GM21619 (cell line): Measurements from ENCODE around the gene ANGPTL2.

ENCODE experiments used
- ATAC-seq: cut with Tn5 transposase; IDR thresholded peaks from one replicate; pipeline ENCODE4 v1.9.1; 2021; ENCODE audit not compliant: unreplicated experiment

ANGPTL2 gene

GRCh38 chr9:127099664-127100063, 22.8 kb downstream of the ANGPTL2 start:
- no peak for ATAC-seq

DNA sequence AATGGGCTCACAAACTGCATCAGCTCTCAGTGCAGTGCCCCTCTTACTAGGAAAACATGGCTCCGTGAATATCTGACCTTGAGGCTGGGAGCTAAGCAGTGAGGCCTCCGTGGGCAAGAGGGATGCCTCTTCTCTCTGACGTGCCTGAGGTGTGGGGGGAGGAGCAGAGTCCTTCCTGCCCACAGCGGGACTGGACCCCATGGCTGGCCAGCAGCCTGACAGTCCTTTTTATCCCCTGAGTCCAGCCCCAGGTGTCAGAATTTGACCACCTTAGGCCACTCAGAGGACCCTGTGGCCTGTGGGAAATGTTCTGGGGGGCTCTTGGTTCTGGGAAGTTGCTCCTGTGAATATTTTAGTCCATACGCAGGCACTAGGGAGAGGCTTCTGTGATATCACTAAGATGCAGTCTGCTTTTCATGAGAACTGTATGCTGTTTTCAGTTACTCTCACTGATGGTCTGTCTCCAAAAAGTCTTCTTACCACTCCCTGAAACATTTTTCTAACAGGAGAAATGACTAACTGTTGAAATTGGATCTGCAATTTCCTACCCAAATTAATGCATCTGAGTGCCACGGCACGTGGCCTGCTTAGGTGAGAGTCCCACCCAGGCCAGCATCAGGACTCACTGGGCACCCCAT, 23.4 kb downstream of the ANGPTL2 start:
- ATAC-seq, result no peak

GRCh38 chr9:127097683-127098082, 24.8 kb downstream of the ANGPTL2 start:
- ATAC-seq, result no peak

- ATAC-seq, result no peak
Observed at GRCh38 chr9:127096208-127096607, 26.2 kb downstream of the ANGPTL2 start.

DNA sequence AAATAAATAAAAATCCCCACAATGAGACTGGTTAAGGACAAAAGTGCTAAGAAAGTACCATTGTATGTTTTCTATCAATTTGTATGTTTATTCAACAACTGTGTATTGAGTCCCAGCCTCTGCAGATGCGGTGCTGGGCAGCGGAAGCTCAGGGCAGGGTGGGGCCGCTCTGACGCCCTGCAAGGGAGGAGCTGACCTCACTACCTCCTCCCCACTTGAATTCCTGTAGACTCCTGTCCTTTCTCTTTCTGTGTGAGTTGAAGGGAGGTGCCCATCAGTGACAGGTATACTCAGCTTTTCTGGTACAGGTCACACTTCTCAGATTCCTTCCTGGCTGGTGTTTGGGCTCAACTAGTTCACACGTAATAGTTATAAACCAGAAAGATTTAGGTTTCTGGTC, 27.0 kb downstream of the ANGPTL2 start:
- ATAC-seq, result no peak

DNA sequence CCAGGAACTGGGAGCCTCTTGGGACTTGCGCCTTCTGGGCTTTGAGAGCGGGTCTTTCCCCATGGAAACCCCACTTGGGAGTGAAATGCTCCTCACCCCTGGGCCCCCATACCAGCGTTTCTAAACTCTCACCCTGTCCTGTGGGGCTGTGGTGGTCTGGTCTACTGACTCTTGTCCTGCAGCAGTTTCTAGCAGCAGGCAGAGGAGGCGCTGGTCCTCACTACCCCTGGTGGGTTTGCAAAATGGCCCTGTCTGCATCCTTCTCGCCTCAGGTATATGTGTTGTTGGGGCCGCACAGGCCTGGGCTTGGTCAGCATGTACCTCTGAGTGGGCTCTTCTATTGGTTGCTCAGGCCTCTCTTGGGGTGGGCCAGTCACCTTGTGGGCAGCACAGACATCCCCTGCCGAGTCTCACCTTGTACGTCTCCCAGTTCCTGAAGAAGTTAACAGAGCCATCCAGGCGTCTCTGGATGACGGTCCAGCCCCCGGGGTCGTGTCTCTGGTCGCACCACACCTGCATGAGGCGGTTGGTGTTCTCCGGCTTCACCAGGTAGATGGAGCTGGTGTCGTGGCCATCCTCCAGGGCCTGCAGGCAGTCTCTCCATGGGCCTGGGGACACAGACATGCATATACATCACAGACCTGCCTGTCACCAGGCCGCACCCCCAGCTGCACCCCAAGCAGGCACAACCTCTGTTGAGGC, 29.0 kb downstream of the ANGPTL2 start:
- no peak for ATAC-seq

DNA sequence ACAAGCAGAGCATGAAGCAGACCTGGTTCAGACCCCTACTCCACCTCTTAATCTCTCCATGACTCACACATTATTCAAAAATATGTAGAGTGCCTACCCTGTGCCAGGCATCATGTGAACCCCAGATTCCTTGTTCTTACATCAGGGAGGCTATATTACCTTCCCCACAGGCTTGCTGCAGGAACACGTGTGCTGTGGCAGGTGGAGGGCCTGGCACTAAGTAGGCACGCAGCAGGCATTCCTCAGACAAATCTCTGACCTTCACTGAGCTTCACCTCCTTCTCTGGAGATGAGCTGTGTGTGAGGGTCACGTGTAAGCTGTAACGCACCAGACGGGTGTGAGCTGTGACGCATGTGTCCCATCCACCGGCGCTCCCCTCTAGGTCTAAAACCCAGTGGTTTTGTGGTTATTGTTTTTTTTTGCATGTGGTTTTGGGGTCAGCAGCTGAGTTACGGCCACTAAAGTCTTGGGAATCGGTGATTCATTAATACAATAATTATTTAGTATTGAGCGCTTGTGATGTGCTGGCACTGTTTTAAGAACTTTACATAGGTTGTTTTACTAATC, 30.3 kb downstream of the ANGPTL2 start:
- no peak for ATAC-seq

DNA sequence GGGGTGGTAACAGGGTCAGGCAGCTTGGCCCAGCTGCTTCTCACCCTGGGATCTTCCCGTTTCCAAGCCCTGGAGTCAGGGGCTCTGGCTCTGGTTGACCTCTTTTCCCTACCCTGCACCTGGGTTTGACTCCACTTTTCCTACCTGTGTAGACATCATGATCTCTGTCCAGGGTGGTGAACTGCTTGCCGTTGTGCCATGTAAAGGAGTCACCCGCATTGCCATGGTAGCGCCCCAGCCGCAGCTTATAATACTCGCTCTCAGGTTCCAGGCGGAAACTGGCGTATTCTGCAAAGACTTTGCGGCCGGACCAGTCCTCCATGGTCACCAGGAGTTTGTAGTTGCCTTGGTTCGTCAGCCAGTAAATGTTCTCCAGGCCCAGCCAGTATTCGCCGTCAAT, 30.9 kb downstream of the ANGPTL2 start:
- ATAC-seq, result no peak

GRCh38 chr9:127090341-127090985, 32.0 kb downstream of the ANGPTL2 start:
- no peak for ATAC-seq

- no peak for ATAC-seq
Observed at GRCh38 chr9:127089631-127090081, 32.8 kb downstream of the ANGPTL2 start.

DNA sequence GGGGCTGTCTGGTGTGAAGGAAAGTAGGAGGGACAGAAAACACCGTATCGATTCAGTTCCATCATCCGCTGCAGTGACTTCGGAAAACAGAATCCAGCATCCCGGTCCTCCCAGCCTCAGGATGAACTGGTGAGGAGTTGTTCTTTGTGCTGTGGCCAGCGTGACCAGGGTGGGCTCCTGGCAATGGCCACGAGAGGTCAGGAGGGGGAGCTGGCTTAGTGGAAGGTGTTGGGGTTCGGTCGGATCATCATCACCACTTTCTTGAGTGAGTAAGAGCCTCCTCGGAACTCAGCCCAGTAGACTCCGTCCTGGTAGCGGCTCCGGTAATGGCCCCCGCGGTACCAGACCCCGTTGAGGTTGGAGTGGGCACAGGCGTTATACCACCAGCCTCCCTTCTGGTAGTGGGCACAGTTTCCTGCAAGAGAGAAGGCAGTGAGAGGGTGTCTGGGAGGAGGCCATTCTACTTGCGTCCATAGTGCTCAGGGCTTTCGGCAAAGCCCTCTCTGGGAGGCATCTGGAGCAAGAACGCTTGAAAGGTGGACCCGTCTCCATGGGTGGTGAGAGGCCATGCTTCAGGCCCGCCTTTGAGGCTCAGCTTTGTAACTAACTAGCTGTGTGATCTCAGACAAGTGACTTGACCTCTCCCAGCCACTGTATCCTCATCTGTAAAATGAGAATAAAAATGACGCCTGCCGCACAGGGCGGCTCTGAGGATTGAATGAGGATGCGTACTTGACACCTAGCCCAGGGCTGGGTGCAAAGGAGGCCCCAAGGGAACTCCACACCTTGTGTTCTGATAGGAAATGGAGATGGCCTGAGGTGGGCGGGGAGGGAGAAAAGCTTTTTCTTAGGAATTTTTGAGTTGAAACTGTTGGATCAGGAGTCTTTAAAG, 33.5 kb downstream of the ANGPTL2 start:
- no peak for ATAC-seq

GRCh38 chr9:127087836-127088235, 34.6 kb downstream of the ANGPTL2 start:
- ATAC-seq, result no peak

DNA sequence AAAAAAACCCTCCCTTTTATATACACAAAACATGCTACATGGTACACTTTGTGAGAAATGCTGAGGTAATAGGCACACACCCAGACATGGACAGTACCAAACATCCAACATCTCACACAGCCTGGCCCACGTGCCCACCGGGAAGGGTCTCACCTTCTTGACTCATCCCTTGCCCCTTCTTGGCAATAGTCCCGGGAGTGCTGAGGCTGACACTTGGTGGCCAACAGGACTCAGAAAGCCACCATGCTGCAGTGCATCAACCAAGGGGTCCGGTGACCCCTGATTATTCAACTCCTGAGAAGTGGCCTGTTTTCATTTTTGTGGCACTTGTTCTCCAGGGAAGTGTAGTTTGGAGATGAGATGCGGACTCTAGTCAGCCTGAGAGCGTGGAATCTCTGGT, 35.0 kb downstream of the ANGPTL2 start:
- ATAC-seq, result no peak

DNA sequence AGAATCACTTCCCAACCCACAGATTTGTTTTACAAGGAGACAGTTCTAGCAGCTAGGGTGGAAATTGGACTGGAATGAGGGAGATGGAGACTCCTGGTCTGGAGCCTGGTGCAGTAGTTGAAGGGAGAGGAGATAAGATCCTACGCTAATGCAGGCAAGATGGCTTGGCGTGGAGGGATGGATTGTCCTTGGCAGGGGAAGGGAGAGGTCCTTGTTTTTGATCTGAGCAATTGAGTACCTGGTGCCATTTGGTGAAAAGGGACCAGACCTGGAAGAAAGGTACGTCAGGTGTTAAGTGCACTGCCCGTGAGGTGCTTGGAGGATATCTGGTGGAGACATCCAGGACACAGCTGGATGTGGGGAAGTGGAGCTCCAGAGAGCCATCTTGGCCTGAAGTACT, 35.7 kb downstream of the ANGPTL2 start:
- no peak for ATAC-seq

DNA sequence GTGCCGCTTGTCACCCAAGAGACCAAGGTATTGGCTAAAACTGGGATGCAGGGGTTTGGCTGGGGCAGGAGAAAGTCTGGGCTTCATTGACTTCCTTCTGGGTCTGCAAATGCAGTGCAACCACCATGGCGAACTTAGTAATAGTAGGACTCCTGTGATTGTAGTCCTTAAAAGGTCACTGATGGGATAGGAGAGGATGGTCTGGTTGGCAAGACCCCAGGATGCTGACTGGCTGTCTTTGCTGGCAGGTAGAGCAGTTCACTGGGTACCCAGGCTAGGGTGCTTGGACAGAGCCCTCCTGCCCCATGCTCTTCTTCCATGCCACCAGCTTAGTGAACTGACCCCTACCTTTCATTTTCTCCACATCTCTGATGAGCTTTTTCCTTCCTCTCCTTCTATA, 37.2 kb downstream of the ANGPTL2 start:
- no peak for ATAC-seq

GRCh38 chr9:127084076-127085039, 38.1 kb downstream of the ANGPTL2 start:
- no peak for ATAC-seq

DNA sequence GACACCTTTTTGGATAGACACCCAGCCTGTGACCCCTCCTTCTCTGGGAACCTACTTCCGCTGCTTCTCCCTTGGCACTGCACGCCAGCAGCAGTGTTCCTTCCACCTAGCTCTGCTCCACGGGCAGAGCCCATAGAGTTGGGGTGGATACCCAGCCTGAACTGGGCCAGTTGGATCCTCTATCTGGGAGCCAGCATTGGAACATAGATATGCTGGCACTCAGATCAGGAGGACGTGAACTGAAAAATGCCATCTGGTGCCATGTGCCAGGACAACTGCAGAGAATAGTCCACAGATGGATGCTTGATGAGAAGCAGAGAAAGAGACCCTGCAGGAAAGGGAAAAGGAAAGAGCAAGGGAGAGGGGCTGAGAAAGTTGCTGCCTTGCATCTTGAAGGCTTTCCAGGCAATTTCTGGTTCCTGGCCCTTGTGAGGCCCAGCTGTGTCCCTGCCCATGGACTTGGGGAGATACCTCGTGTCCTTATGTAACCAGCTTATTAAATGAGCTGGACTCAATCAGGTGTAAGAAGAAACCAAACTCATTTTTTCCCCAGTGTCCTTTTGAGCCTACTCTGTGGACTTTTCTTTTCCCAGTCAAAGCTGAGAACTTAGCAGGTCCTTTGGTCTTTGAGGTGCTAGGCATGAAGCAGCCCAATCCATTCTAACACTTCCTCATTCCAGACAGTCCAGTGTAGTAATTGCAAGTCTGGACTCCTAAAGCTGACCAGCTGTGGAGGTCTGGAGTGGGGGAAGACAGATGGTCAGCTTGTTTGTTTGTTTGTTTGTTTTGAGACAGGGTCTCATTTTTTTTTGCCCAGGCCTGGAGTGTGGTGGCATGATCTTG, 39.1 kb downstream of the ANGPTL2 start:
- ATAC-seq, result no peak

- no peak for ATAC-seq
Observed at GRCh38 chr9:127081250-127082185, 40.9 kb downstream of the ANGPTL2 start.
